GM18520 (cell line): ENCODE results near the gene FBXO33.
A peak's percentile ranks its signal among the peaks of the same experiment; 100 is the strongest.

Experiments
- ATAC-seq: cut with Tn5 transposase; IDR thresholded peaks from one replicate; pipeline ENCODE4 v1.9.1; 2021; ENCODE audit not compliant: unreplicated experiment

The FBXO33 gene

GRCh38 chr14:39432179-39432618, at the start of gene FBXO33:
Gene FBXO33 (minus strand): TSS chr14:39432433. CDS start chr14:39432162, 271 bp downstream.
- peak; percentile 73 for ATAC-seq

GRCh38 chr14:39474416-39474911, 42.2 kb upstream of the FBXO33 start:
- peak; percentile 91 for ATAC-seq

GRCh38 chr14:39472078-39472477, 39.8 kb upstream of the FBXO33 start:
- ATAC-seq, result no peak

- peak; percentile 91 for ATAC-seq
Measured at GRCh38 chr14:39469094-39469710, 37.0 kb upstream of the FBXO33 start.

GRCh38 chr14:39467889-39468524, 35.8 kb upstream of the FBXO33 start:
- ATAC-seq, result peak; percentile 49

- no peak for ATAC-seq
Measured at GRCh38 chr14:39459795-39460478, 27.7 kb upstream of the FBXO33 start.

- no peak for ATAC-seq
Measured at GRCh38 chr14:39456702-39457250, 24.5 kb upstream of the FBXO33 start.

GRCh38 chr14:39454906-39455539, 22.8 kb upstream of the FBXO33 start:
- no peak for ATAC-seq

GRCh38 chr14:39452680-39453079, 20.4 kb upstream of the FBXO33 start:
- ATAC-seq, result no peak

- peak; percentile 26 for ATAC-seq
Measured at GRCh38 chr14:39451811-39452210, 19.6 kb upstream of the FBXO33 start.

- ATAC-seq, result no peak
Measured at GRCh38 chr14:39447175-39447661, 15.0 kb upstream of the FBXO33 start.

GRCh38 chr14:39446131-39446744, 14.0 kb upstream of the FBXO33 start:
- peak; percentile 44 for ATAC-seq

- no peak for ATAC-seq
Measured at GRCh38 chr14:39442293-39442692, 10.1 kb upstream of the FBXO33 start.

GRCh38 chr14:39441805-39442204, 9.6 kb upstream of the FBXO33 start:
- no peak for ATAC-seq

- ATAC-seq, result no peak
Measured at GRCh38 chr14:39440975-39441374, 8.7 kb upstream of the FBXO33 start.

GRCh38 chr14:39435241-39435640, 3.0 kb upstream of the FBXO33 start:
- no peak for ATAC-seq

- no peak for ATAC-seq
Measured at GRCh38 chr14:39434401-39434800, 2.2 kb upstream of the FBXO33 start.

GRCh38 chr14:39433452-39433813, 1.2 kb upstream of the FBXO33 start:
- no peak for ATAC-seq

GRCh38 chr14:39432619-39433451, 602 bp upstream of the FBXO33 start:
- peak; percentile 55 for ATAC-seq
